Stimulated activated CD4-positive, alpha-beta T cell treated with anti-CD3 and anti-CD28 coated beads, Interleukin-12 subunit alpha, Interleukin-12 subunit beta, amount 100 ng/mL, for 24 hours (primary cell): Measurements from ENCODE around the gene ALAS1.

ENCODE experiments used
- DNase-seq, 2 experiments: peaks; one replicate each; pipeline ENCODE4 v3.0.0-alpha.2; 2020; ENCODE audit warnings: low read depth in 2 of 2

Gene ALAS1

DNA sequence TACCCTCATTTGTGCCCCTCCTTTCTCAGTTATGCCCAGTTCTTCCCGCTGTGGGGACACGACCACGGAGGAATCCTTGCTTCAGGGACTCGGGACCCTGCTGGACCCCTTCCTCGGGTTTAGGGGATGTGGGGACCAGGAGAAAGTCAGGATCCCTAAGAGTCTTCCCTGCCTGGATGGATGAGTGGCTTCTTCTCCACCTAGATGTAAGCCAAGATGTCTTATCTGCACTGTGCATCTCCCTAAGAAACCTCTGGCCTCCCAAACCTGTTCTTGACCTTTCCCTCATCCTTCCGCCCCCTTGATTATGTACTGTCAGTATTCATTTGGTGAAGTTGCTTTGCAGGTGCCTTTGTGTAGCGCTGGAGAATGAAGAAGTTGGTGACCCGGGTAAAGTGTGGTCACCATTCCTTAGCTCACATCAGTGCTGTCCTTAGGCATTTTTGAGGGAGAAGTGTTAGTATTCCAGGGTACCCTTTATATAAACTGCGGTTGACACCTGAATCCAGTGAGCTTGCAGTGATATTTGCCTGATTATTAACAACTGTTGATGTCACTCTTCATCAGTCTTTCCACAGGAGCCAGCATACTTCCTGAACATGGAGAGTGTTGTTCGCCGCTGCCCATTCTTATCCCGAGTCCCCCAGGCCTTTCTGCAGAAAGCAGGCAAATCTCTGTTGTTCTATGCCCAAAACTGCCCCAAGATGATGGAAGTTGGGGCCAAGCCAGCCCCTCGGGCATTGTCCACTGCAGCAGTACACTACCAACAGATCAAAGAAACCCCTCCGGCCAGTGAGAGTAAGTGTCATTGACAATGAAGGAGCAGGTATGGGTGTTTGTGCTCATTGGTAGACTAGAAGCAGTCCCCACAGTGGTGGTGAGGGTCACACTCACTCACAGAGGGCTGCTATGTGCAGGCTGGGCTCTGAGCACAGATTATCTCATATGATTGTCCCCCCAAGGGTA is 966 bp downstream of the ALAS1 start:
- DNase-seq, result no peak

DNA sequence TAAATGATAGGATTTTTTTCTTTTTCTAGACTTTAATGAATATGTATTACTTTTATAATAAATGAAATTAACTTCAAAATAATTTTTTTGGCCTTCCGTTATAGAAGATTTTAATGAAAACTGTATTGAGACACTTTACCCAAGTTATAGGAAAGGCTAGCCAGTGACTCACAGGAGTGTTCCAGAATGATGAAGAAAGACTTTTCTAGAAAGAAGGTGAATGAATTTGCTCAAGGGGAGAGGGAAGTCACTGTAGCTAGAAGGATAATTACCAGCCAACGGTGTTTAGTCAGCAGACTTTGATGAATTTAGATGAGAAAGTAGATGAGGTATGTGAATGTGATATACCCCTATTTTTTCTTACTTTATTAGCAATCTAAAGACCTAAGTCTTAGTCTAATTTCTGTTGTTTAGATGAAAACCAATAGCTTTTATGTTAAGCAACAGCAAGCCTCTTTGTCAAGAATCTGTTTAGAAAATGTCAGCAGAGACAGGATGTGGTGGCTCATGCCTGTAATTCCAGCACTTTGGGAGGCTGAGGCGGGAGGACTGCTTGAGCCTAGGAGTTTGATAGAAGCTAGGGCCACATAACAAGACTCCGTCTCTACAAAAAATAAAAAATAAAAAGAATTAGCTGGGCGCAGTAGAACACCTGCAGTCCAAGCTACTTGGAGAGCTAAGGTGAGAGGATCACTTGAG is 3.2 kb downstream of the ALAS1 start:
- no peak for DNase-seq

DNA sequence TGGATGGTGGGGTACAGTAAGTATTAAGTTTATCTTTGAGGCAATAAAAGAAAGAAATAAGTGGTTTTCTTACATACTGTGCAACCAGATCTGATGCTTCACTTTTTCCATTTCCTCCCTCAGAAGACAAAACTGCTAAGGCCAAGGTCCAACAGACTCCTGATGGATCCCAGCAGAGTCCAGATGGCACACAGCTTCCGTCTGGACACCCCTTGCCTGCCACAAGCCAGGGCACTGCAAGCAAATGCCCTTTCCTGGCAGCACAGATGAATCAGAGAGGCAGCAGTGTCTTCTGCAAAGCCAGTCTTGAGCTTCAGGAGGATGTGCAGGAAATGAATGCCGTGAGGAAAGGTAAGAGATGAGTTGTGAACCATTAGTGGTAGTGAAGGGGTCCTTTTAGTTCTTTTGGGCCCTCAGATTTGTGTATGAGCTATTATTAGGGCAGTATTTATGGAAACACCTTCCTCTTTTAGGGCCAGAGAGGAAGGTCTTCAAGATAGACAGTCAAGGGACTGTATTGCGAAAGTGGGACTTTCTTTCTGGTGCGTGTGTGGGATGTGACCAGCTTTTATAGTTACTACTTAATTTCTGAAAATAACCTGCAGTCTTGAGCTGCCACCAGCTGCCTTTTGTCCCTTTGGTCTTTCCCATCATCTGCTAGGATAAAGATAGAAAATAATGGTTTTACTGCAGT is 4.6 kb downstream of the ALAS1 start:
- no peak for DNase-seq

DNA sequence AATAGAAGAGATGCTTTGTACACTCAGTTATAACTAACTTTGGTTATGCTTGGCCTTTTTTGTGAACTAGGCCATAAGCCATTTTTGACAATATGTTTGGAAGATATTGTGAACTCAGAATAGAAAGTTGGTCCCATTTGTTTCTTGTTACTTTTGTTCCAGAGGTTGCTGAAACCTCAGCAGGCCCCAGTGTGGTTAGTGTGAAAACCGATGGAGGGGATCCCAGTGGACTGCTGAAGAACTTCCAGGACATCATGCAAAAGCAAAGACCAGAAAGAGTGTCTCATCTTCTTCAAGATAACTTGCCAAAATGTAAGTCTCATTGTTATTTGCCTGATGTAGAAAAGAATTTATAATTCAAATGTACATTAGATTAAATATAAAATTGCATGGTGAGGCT is 5.7 kb downstream of the ALAS1 start:
- no peak for DNase-seq

DNA sequence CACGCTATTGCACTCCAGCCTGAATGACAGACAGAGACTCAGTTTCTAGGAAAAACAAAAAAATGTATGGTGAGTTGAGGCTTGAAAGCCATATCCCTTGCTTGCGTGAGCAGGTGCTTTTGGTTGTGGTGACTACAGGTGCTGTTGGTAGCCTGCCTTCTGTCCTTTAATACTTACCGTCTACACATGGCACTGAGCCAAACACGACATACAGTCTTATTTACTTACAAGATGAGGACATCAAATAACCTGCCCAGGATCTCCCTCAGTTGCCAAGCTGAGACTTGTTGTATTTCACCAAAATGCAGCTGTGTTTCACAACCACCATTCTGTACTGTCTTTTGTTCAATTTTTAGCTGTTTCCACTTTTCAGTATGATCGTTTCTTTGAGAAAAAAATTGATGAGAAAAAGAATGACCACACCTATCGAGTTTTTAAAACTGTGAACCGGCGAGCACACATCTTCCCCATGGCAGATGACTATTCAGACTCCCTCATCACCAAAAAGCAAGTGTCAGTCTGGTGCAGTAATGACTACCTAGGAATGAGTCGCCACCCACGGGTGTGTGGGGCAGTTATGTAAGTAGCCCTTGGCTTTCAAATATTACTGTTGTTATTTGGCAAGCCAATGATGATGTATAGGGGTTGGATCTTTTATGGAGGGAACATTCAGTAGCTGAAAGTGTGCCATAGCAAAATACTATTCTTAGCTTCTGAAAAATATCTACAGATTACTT is 6.5 kb downstream of the ALAS1 start:
- no peak for DNase-seq

DNA sequence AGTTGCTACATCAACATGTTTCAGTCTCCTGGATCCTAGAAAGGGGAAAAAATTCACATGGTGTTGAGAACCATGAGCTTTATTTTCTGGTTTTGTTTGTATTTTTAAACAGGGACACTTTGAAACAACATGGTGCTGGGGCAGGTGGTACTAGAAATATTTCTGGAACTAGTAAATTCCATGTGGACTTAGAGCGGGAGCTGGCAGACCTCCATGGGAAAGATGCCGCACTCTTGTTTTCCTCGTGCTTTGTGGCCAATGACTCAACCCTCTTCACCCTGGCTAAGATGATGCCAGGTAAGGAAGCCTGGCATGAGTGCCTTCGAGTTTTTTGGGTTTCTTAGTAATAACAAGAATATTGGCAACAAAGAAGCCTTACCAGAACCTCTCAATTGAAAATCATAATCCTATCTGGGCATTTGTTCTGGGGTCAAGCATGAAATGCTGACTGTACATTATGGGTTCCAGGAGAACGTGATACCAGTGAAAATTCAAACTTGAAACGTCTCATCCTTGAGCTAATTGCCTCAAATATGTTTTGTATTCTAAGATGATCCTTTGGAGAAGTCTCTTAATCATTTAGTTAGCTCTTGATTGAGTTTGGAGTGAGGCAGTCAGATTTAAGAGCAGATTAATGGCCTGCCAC is 7.9 kb downstream of the ALAS1 start:
- DNase-seq, result no peak

DNA sequence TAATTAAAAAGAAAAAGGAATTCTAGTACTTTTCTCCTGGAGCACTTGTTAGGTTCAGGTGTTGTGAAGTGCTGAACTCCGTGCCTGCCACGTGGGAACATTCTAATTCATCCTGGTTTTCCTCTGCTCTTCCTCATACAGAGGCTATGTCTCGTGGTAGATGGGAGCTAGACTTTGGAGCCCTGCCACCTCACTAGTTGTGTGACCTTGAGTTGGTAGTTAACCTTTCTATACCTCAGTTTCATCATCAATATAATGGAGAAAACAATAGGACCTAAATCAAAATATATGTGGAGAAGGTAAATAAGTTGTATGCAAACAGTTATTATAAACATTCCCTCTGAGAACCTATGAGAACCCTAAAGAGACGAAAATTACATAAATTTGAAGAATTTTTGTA is 10.6 kb downstream of the ALAS1 start:
- DNase-seq, result no peak

DNA sequence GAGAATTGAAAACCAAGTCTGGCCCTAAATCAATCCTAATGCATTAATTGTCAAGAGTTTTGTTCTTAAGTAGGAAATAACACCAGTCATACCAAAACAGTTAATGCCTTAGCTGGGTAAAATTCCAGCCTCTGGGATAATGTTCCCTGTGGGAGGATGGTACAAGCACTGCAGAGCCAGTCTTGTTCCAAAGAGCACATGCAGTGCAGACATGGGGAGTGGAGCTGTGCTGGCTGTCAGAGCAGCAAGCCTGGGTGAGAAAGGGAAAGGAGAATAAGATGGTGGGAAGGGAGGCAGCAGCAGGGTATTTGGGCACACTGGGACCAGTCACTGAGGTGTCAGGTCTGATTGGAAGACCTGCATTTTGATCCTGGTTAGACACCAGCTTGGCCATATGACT is 12.1 kb downstream of the ALAS1 start:
- DNase-seq, result no peak

DNA sequence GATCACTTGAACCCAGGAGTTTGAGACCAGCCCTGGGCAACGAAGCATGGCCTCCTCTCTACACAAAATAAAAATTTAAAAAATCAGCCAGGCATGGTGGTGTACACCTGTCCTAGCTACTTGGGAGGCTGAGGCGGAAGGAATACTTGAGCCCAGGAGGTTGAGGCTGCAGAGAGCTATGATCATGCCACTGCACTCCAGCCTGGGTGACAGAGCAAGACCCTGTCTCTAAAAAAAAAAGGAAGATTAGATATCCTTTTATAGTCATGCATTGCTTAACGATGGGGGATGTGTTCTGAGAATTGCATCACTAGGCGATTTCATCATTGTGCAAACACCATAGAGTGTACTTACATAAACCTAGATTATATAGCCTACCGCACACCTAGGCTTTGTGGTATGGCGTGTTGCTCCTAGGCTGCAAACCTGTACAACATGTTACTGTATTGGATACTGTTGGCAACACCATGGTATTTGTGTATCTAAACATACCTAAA is 12.6 kb downstream of the ALAS1 start:
- no peak for DNase-seq

DNA sequence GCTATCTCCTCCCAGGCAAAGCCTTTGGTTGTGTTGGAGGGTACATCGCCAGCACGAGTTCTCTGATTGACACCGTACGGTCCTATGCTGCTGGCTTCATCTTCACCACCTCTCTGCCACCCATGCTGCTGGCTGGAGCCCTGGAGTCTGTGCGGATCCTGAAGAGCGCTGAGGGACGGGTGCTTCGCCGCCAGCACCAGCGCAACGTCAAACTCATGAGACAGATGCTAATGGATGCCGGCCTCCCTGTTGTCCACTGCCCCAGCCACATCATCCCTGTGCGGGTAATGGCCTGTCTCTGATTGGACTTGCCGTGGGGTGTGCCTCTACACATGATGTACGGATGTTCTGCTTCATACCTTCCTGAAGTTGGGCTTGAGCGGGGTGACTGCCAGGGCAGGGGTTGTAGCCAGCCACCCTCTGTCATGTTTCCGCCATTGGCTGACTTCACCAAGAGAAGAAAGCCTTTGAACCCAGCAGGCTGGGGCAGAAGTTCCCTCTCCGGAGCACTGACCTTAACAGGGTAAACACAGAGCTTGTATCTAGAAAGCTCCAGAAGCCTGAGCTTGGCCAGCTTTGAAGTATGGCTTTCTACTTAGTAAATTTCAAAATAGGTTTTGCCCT is 13.4 kb downstream of the ALAS1 start:
- no peak for DNase-seq

DNA sequence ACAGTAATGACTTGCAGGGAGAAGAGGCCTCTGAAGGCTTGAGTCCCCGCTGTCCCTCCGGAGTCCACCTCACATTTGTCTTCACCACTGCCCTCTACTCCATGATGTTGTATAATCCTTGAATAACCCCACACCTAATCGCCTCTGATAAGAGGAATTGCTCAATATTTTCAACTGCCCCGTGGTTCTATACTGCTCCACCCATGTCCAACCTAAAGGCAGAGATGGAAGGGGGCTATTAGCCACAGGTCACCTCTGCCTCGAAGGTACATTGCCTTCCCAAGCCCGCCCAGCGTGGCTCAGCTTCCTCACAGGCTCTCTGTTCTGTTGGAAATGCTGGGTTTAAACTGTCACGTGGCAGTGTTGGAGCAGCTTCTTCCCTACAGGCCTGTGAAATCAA is 15.0 kb downstream of the ALAS1 start:
- DNase-seq, result no peak

DNA sequence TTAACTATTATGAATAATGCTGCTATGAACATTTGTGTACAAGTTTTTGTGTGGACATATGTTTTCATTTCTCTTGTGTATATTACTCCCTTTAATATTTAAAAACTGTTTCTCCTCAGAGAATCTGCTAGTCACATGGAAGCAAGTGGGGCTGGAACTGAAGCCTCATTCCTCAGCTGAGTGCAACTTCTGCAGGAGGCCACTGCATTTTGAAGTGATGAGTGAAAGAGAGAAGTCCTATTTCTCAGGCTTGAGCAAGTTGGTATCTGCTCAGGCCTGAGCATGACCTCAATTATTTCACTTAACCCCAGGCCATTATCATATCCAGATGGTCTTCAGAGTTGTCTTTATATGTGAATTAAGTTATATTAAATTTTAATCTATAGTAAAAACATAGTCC is 15.9 kb downstream of the ALAS1 start:
- DNase-seq, result no peak

DNA sequence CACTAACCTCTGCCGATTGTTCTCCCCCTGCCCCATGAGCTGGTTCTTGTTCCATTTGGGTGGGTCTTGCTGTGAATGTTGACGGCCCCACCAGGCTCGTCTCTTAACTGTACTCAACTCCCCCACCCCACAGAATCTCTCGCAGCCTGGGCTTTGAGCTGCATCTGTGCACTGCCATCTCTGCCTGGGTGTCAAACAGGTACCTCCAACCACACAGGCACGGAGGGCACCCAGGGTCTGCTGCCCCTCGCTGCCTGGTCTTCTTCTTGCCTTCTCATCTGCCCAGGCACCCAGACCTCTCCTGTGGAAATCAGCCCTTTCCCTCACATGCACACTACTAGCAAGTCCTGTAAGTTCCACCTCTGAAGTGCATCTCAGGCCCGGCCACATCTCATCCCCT is 17.4 kb downstream of the ALAS1 start:
- no peak for DNase-seq

DNA sequence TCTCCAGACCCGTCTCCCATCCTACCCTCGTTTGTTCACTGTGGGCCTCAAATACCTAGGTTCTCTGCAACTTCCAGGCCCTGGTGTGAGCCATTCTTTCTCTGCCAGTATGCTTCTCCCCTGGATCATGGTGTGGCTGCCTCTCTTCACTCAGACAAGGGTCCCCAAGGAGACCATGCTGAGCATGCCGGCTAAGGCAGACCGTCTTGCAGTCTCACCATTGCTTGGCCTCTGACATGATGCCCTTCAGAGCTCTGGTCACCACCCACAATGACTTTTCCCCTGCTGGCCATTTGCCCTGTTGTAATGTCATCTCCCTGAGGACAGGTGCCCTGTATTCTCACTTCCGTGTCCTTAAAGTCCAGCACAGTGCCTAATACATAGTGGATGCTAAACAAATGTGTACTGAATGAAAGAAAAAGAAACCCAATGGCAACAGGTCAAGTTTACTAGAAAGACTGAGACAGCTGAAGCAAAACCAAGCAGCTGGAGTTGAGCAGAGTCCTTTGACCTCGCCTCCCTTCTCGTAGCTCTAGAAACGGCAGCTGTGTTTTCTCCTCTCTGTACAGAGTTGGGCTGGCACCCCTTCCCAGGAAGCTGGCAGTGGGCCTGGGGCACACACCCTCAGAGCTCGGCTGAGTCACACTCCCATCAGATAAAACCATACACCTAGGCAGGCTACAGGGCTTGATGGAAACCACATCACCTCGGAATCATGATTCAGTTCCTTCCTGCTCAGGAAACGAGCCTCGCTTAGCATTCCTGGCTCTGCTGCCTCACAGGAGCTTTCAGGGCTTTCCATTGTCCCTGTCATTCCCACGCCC is 18.8 kb downstream of the ALAS1 start:
- DNase-seq, result peak in 1 of 2 experiments; percentile 44

DNA sequence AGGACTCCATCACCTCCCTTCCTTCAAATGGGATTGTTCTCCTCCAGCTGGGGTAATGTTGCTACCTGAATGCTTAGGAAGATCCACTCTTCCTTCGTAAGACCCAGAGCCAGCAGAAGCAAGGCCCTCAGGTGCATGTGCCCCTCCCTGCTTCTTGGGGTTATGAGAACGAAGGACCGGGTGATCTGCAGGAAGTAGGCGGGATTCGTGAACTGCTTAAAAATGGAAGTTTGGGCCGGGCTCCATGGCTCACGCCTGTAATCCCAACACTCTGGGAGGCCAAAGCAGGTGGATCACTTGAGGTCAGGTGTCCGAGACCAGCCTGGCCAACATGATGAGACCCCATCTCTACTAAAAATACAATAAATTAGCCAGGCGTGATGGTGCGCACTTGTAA is 19.4 kb downstream of the ALAS1 start:
- DNase-seq, result no peak

DNA sequence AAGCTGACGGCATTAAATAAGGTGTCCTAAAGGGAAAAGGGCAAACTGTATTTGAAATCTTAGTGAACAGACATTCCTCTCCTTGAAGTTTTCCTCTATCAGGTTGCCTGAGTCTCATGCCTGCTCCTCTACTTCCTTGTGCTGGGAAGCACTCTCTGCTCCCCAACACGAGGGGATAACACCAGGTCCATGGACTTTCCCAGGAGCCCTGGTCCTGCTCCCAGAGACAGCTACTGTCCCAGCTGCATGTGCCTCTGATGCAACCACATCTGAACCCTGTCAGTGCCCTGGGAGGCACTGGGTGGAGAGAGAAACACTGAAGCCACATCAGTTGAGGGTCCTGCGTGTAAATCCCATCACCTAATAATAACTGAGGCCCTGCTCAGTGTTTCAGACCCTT is 20.1 kb downstream of the ALAS1 start:
- no peak for DNase-seq

DNA sequence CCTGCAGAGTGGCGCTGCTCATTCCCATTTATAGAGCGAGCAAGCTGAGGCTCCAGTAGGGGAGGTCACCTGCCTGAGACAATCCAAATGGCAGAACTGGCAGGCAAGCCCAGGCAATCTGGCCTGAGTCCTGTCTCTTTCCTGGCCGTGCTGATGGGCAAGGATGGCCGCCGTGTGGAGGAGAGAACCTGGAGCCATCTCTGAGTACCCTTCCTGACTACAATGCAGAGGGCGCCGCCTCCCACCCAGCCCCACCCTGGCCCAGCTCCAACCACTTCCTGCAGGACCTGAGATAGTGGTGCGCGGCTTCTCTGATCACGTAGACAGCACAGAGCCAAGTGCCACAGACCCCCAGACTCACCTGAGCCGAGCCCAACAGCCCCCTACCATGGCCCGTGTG is 20.5 kb downstream of the ALAS1 start:
- DNase-seq, result no peak

DNA sequence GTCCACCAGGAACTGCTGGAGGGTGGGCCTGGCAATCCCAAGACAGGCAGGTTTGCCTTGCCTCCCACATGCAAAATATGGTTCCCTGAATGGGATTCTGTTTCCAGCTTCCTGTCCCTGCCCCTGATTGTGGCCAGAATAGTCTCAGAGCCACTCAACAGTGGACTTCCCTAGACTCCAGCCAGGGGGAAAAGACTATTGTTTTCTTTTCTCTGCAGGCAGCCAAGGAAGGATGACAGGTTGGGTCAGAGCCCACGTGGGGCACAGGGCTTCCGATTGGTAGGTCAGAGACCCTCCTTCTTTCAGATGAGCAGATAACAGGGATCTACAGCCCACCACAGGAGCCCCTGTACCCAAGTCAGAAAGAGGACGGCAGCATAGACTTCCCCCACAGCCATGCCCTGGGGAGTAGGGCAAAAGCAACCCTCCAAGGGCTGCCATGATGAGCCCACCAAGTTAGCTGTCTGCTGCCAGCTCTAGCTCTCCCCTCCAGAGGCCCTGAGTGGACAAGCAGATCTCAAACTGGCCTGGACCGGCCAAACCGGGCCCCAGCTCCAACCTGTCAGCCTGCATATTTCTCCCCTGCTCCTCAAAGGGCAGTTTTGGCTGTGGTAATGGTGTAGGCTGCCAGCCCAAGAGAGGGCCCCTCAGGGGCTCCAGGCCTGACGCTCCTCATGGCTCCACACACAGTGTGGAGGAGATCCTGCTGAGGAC is 21.1 kb downstream of the ALAS1 start:
- no peak for DNase-seq

DNA sequence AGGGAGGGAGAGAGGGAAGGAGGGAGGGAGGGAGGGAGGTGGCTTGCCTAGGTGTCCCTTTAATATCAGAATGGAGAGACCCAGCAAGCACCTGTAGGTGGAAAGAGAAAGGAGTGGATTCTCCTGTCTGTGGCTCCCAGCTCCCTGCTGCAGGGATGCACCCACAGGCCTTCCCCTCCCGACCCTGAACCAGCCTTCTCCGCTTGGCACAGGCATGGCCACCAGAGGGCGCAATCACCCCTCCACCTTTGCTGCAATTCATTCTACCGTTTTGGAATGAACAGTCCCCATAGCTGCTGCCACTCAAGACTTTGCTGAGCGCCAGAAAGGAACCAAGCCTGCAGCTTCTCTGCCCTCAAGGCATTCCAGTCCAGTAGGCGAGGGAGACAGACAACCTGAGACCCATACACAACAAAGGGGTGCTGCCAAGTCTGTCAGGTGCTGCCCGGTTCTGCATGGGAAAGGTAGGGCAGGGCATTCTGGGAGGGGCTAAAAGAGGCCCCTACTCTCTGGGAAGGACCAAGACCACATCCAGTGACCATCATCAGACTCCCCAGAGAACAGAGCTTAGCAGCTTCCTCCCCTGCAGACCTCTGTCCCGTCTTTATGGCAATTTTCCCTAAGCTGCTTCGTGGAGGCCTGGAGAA is 22.5 kb downstream of the ALAS1 start:
- DNase-seq, result peak; percentile 78 to 92
